ENCODE data around the gene HSD17B11.
"Not testable (repeated sequence)": the region's sequence is repeated elsewhere in the genome, so short reads cannot be mapped to it uniquely, and the experiment has no call there.

Gene HSD17B11

GRCh38 chr4:87304745-87305432 lies 86.1 kb downstream of the HSD17B11 start:
- DNase-seq, result no peak

DNA sequence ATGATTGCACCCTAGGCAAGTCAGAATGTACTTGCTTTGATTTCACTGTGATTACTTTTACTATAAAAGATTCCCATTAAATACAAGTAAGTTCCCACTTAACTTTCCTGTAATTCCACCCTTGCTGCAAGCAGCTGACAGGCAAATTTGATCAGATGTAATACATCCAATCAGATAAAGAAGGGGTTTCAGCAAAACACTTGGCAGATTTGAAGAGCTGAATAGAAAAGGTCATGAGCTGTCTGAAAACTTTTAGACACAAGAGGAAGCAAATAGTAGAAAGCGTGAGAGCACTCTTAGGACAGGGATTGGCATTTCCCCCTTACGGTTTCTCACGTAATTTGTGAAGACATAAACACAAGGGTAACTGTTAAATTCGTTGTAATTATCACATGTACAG lies 91.1 kb downstream of the HSD17B11 start:
- DNase-seq, result no peak

DNA sequence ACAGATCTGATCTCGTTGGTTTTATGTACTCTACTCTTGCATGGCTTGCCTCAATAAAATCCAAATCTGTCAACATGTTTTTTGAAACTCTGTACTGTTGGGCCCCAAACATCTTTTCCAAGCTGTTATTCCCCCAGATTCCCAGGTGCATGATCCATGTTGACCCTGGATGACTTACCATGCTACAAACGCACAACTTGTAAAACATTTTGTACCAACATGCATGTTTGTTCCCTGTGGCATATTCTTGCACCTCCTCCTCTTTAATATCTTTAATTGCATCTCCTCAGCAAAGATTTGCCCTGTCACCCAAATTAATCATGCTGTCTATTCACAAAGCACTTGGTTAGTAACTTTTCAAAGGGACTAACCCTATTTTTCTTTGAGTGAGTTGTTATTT lies 92.6 kb downstream of the HSD17B11 start:
- DNase-seq, result no peak

DNA sequence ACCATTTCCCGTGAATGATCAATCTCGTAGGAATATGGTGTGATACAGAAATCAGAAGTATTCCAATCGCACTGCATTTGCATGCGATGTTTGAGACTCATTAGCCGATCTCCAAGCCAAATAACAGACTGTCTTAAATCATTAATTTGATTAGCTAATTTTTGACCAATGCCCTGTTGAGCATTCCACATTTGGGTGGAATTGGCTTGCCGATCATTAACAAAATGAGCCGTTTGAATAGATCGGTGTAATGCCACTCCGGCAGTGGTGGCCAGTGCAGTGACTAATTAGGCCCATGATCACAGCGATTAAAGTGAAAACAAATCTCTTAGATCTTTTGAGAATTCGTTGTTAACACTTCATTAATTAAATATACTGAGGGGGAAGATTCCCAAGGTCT lies 96.1 kb downstream of the HSD17B11 start:
- DNase-seq, result not testable (repeated sequence)

GRCh38 chr4:87293889-87294288 lies 97.1 kb downstream of the HSD17B11 start:
- not testable (repeated sequence) for DNase-seq

DNA sequence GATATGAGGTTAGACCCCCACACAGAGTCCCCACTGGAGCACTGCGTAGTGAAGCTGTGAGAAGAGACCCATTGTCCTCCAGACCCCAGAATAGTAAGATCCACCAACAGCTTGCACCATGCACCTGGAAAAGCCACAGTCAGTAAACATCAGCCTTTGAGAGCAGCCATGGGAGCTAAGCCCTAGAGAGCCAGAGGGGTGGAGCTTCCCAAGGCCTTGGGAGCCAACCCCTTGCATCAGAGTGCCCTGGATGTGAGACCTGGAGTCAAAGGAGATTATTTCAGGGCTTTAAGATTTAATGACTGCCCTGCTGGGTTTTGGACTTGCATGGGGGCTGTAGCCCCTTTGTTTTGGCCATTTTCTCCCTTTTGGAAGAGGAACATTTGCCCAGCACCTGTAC lies 104.0 kb downstream of the HSD17B11 start:
- no peak for DNase-seq
